ENCODE results near the gene SLC44A2.

SLC44A2 gene

DNA sequence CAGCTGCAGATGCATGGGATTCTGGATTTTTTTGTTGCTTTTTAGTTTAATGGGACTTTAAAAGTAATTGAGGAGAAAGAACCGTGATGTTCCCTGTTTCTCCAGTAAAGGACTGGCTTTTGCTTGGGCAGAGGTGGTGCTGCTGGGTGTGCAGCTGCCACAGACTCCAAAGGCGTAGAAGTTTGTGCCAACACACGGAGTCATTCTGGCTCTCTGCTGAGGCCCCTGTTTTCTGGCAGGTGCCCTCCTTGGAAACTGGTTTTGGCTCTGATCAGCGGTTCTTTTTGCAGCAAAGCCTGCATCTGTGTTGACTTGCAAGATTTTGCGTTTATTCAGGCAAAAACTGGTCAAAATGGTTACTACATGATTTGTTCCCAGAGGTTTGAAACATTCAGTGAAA lies 59.9 kb downstream of the SLC44A2 start:
- H3K27ac Mint-ChIP-seq = peak overlapping the region in 1 of 2 donors; percentile 46
- H3K4me3 Mint-ChIP-seq = no peak overlapping the region
- no peak for DNase-seq
- peaks cover 0 to 2% of the 10 kb centered on the region in 2 donors for H3K4me1 Mint-ChIP-seq (ENCODE audit: low read depth in 2 of 2)
- peaks cover 97% of the 10 kb centered on the region for H3K36me3 Mint-ChIP-seq (ENCODE audit: insufficient read depth)
- H3K27me3 Mint-ChIP-seq = no peaks in the 10 kb centered on the region
- H3K9me3 Mint-ChIP-seq = no peaks in the 10 kb centered on the region
- no peak for ATAC-seq (replicated peaks)

DNA sequence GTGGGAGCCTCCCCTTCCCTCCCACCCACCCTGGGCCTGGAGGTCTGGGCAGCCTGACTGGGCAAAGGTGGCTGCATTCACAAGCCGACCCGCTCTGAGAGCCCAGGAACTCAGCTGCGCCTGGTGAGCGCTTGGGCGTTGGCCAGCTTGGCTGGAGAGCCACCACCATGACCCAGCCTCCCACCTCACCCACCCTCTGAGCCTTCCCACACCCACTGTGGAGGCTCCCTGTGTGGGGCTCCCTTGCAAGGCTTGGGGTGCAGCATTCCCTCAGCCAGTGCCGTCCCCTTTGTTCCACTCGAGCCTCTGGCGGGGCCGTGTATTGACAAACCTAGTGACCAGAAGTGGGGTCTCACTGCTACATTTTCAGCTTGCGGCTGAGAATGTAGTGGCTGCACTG lies 60.8 kb downstream of the SLC44A2 start:
- DNase-seq (no peak), ATAC-seq (replicated peaks) (no peak)
- Mint-ChIP-seq H3K9me3 (no peaks in the 10 kb centered on the region), H3K4me1 (ENCODE audit: low read depth in 2 of 2) (peaks cover 3% of the 10 kb centered on the region in 2 donors), H3K27ac (no peak overlapping the region), H3K27me3 (no peaks in the 10 kb centered on the region), H3K36me3 (ENCODE audit: insufficient read depth) (peaks cover 97% of the 10 kb centered on the region), H3K4me3 (no peak overlapping the region)

DNA sequence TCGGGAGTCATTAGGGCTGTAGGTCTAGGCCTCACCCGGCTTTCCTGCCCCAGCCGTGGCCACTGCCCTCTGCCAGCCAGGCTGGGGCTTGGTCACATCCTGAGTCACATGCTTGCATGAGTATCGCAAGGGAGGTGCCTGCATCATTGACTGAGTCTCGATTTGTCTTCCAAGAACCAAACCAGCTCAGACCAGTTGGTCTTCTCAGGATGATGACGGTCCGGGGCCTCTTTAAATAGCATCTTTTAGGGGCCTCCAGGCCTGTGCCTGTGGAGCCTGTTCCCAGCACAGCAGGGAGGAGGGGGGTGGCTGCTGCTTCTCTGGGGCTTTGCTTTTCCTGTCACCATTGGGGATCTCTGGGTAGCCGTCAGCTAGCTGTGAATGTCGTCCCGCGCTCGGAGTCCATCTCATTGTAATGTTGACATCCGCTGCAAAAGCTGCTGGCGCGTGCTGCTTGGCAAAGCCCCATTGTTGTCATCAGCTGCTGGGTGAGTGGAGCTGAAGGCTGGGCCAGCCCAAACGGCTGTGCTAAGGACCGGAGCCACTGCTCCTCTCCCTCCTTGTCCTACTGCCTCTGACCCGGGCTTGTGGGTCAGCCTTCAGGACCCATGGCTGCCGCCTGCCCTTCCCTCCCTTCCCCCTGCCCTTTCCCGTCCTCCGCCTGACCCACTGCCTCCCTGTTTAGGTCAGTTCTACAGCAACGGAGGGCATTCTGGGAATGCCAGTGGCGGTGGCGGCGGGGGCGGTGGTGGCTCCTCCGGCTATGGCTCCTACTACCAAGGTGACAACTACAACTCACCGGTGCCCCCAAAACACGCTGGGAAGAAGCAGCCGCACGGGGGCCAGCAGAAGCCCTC lies 61.5 kb downstream of the SLC44A2 start:
- Mint-ChIP-seq H3K27ac (peak overlapping the region; percentile 49 to 88), H3K36me3 (ENCODE audit: insufficient read depth) (peaks cover 97% of the 10 kb centered on the region), H3K9me3 (no peaks in the 10 kb centered on the region), H3K27me3 (no peaks in the 10 kb centered on the region), H3K4me3 (no peak overlapping the region), H3K4me1 (ENCODE audit: low read depth in 2 of 2) (peaks cover 3% of the 10 kb centered on the region in 2 donors)
- ATAC-seq (replicated peaks) (no peak), DNase-seq (no peak)

DNA sequence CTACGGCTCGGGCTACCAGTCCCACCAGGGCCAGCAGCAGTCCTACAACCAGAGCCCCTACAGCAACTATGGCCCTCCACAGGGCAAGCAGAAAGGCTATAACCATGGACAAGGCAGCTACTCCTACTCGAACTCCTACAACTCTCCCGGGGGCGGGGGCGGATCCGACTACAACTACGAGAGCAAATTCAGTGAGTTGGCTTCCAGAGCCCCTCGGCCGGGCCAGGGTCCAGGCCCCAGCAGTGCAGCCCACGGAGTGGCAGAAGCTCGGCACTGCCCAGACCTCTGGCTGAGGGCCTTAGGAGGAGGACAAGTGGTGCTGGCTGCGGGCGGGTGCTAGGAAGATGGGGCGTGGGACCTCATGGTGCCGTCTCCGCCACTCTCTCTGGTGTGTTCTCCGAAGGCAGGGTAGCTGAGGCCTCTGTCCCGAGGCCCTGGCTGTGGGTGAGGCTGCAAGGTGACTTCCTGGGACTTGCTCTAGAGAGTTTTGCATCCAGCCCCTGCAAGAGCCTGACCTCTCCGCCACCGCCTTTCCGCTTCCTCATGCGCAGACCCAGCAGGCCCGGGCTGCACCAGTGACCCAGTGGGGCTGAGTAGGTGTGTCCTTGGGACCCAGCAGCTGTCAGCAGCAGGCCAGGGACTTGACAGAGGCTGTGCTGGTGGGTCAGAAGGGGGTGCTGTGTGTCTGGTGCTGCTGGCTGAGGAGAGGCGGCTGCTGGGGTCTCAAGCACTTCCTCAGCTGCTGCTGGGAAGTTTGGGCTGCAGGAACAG lies 62.4 kb downstream of the SLC44A2 start:
- H3K4me1 Mint-ChIP-seq (ENCODE audit: low read depth in 2 of 2) = peaks cover 3 to 9% of the 10 kb centered on the region in 2 donors
- H3K36me3 Mint-ChIP-seq (ENCODE audit: insufficient read depth) = peaks cover 96% of the 10 kb centered on the region
- DNase-seq (no peak), ATAC-seq (replicated peaks) (no peak)
- H3K9me3 Mint-ChIP-seq = no peaks in the 10 kb centered on the region
- no peak overlapping the region for H3K4me3 Mint-ChIP-seq
- H3K27me3 Mint-ChIP-seq = no peaks in the 10 kb centered on the region
- H3K27ac Mint-ChIP-seq = peak overlapping the region; percentile 49 to 88

DNA sequence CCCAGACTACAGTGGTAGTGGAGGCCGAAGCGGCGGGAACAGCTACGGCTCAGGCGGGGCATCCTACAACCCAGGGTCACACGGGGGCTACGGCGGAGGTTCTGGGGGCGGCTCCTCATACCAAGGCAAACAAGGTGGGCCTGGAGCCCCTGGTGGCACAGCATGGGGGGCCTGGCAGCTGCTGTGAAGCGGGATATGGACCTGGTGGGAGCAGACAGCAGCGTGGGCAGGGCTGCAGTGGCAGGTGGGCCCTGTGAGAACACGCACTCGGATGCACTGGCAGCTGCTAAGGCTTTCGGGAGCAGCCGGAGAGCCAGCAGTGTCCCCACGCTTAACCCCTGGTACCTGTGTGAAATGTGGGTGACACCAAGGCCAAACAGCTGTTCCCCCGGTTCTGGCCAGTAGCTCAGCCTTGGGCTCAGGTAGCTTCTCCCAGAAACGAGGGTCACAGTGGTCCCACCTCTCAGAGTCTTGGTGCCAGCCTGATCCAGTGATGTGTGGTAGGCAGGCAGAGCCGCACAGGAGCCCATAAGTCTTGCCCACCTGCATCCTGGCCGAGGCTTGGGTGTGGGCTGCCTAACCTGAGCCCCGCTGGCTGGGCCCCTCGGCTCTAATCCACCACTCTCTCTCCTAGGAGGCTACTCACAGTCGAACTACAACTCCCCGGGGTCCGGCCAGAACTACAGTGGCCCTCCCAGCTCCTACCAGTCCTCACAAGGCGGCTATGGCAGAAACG lies 63.4 kb downstream of the SLC44A2 start:
- H3K27ac Mint-ChIP-seq = peak overlapping the region; percentile 49 to 88

DNA sequence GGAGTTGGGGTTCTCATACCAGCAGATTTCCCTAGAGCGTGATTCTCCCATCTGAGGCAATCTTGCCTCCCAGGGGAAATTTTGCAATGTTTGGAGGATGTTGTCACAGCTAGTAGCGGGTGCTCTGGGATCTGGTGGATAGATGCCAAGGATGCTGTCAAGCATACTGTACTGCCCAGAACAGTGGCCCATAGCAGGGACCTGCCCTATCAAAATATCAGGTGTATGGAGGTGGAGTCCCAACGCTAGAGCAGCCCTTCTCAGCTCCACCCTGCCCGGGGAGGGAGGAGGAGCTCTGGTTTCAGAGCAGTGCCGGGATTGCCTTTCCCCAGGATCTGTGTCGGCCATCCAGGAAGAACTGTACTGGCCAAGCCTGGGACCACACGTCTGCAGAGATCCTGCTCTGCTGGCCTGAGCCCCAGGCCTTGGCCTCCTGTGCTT lies 65.0 kb downstream of the SLC44A2 start:
- no peak for DNase-seq
- peaks cover 7 to 12% of the 10 kb centered on the region in 2 donors for H3K4me1 Mint-ChIP-seq (ENCODE audit: low read depth in 2 of 2)
- H3K4me3 Mint-ChIP-seq = no peak overlapping the region
- peaks cover 78% of the 10 kb centered on the region for H3K36me3 Mint-ChIP-seq (ENCODE audit: insufficient read depth)
- H3K9me3 Mint-ChIP-seq = no peaks in the 10 kb centered on the region
- ATAC-seq (replicated peaks) = no peak
- H3K27me3 Mint-ChIP-seq = peaks cover under 1 to 2% of the 10 kb centered on the region in 2 donors
- H3K27ac Mint-ChIP-seq = peak overlapping the region; percentile 58 to 65

More for the DNA sequence above, 63.4 kb downstream of the SLC44A2 start:
- Mint-ChIP-seq H3K4me1 (ENCODE audit: low read depth in 2 of 2) (peaks cover 3 to 9% of the 10 kb centered on the region in 2 donors), H3K36me3 (ENCODE audit: insufficient read depth) (peaks cover 90% of the 10 kb centered on the region), H3K4me3 (no peak overlapping the region), H3K9me3 (no peaks in the 10 kb centered on the region), H3K27me3 (no peaks in the 10 kb centered on the region)
- DNase-seq = no peak
- no peak for ATAC-seq (replicated peaks)

DNA sequence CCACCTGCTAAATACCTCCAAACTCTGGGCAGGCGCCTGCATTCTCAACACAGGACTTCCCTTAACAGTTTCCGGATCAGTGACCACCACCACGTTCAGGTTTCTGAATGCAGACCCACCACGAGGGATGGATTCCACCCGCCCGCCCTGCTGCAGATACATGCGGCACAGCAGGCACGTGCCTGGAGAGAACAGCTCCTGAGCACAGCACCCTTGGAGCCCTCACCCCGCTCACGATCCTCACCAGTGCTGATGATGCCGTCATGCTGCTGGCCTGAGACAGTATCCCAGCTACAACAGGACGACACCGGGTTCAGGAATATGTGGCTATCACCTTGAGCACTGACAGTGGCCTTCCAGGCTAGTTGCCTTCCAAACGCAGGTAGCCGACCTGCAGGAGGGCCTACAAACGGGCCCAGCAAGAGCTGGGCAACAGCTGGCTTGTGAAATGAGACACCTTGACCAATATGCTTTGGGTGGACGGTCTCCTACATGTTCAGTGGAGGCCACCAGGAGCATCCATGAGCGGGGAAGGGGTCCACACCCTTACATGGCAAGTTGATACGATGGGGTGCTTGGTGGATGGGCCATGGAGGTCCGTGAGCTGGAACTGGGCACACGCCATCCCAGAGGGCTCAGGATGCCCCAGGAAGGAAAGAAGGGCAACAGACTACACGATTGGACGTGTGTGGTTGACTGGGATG lies 66.0 kb downstream of the SLC44A2 start:
- no peak for ATAC-seq (replicated peaks)
- Mint-ChIP-seq H3K4me1 (ENCODE audit: low read depth in 2 of 2) (peaks cover 16 to 20% of the 10 kb centered on the region in 2 donors), H3K36me3 (ENCODE audit: insufficient read depth) (peaks cover 76% of the 10 kb centered on the region), H3K9me3 (no peaks in the 10 kb centered on the region), H3K27ac (peak overlapping the region in 1 of 2 donors; percentile 62), H3K4me3 (peak overlapping the region in 1 of 2 donors; percentile 17), H3K27me3 (peaks cover 6 to 9% of the 10 kb centered on the region in 2 donors)
- no peak for DNase-seq

DNA sequence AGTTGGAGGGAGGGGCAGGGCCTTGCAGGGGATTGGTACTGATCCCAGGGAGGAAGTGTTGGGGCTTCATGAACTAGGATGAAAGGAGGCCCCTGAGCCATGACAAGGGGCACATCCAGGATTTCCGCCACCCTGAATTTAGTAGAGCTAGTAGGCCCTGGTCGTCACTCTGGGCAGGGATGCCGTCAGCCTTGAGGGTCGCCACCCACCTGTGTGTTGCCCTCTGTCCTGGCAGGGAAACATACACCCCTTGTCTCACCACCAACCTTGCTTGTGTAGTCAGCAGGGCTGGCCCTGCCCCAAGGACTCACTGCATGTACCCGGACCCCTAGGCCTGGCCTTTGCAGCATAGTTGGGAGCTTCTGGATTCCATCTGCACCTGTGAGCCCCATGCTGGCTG lies 66.5 kb downstream of the SLC44A2 start:
- peak overlapping the region in 1 of 2 donors; percentile 62 for H3K27ac Mint-ChIP-seq
- H3K4me1 Mint-ChIP-seq (ENCODE audit: low read depth in 2 of 2) = peaks cover 16 to 22% of the 10 kb centered on the region in 2 donors
- H3K4me3 Mint-ChIP-seq = peak overlapping the region in 1 of 2 donors; percentile 17
- H3K9me3 Mint-ChIP-seq = no peaks in the 10 kb centered on the region
- peaks cover 71% of the 10 kb centered on the region for H3K36me3 Mint-ChIP-seq (ENCODE audit: insufficient read depth)
- ATAC-seq (replicated peaks) (no peak), DNase-seq (no peak)
- peaks cover 6 to 9% of the 10 kb centered on the region in 2 donors for H3K27me3 Mint-ChIP-seq

DNA sequence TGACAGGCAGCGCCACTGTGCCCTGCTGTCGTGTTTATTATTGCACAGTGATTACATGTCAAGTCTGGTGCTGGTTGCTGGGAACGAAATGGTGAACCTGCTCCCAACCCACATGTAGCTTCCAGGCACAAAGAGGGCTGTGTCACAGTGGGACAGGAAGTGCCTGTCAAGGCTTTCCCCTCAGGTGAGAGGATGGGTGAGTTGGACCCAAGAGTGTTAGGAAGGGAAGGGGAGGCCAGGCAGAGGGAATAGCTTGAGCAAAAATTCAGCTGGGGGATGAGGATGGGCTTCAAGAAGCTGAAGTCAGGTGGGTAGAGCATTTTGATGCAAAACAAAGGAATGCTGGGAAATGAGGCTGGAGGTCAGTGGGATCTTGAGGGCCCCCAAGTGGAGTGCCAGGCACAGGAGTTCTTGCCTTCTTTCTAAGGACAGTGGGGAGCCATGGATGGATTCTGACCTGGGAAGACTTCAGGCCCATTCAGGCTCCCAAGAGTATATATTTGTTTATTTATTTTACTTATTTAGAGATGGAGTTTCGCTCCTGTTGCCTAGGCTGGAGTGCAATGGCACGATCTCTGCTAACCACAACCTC lies 67.4 kb downstream of the SLC44A2 start:
- H3K4me1 Mint-ChIP-seq (ENCODE audit: low read depth in 2 of 2) = peaks cover 16 to 22% of the 10 kb centered on the region in 2 donors
- ATAC-seq (replicated peaks) = no peak
- no peaks in the 10 kb centered on the region for H3K9me3 Mint-ChIP-seq
- peaks cover 62% of the 10 kb centered on the region for H3K36me3 Mint-ChIP-seq (ENCODE audit: insufficient read depth)
- peak overlapping the region in 1 of 2 donors; percentile 62 for H3K27ac Mint-ChIP-seq
- H3K4me3 Mint-ChIP-seq = no peak overlapping the region
- DNase-seq = no peak
- peaks cover 6 to 9% of the 10 kb centered on the region in 2 donors for H3K27me3 Mint-ChIP-seq
